HuH-7 (cell line): Measurements from ENCODE around the gene TEDC1.

Experiments used
- DNase-seq: peaks from one replicate; pipeline ENCODE4 v3.0.0; 2011; ENCODE audit warnings: low spot score

The TEDC1 gene

DNA sequence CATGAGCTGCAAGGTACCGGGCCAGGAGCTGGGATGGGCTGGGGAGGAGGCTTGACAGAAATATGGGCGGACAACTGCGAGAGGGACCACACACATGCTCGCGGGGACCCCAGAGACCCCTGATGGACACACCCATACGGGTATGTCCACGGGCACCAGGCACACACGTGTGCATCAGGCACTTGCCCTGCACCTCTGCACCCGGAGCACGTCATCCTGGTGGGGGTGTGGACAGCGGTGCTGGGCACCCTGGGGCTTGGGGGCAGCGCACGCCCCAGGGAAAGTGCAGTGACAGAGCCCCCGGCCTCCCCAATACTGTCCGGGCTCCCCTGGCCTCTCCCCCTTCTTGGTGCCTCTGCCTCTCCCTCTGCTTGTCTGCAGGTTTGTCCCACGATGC, 6.1 kb upstream of the TEDC1 start:
- no peak for DNase-seq

DNA sequence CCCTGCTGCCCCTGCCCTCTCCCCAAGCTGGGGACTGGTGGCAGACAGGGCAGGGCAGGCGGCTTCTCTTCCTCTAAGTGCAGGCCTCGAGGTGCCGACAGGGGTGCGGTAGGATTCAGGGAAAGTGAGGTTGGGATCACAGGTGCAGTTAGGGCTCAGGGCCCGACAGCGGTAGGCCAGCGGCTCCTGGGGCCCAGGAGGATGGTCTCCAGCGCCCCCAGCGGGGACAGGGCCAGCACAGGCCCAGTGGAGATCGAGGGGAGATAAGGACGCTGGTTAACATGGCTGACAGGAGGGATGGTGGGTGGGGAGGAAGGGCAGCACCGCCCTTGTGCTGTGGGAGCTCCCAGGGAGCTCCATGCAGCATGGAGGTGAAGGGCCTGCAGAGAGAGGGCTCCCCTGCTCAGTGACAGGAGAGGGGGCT, 5.3 kb upstream of the TEDC1 start:
- DNase-seq, result peak; percentile 88

DNA sequence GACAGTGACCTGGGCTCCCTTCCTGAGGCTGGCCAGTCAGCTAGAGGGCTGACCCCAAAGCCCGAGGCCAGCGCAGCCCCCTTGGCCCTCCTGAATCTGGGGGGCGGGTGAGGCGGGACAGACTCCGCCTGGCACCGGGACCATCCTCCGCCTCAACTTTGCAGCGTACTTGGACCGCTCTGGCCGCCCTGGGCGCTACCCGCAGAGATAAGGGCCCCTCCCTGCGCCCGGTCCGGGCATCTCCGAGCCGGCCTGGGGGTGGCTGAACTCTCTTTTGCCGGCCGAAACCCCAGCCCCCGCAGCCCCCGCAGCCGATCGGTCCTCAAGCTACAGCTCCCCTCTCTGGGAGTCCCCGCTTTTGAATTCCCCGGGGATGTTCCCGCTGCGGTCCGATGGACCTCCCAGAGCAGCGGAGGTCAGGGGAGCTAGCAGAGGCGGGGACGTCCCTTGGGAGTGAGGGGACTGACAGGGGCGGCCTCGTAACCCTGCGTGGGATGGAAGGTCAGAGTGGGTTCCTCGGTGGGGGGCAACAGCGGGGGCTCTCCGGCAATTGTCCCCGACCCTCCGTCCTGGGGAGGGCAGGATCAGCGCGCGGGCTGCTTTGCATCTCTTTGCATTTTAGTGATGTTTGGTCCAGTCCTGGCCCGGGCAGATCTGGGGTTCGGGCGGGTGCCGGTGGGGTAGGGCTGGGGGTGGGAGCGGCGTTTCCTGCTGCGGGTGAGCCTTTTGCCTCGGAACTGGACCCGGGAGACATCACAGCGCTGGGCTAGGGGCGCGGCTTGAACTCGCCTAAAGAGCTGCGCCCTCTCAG, 4.7 kb upstream of the TEDC1 start, which contains the start of gene CRIP1:
CRIP1 (plus strand) TSS at position 724 of the 811 bp plus-strand sequence. CDS start 374 bp downstream, outside the sequence.
- DNase-seq, result no peak

DNA sequence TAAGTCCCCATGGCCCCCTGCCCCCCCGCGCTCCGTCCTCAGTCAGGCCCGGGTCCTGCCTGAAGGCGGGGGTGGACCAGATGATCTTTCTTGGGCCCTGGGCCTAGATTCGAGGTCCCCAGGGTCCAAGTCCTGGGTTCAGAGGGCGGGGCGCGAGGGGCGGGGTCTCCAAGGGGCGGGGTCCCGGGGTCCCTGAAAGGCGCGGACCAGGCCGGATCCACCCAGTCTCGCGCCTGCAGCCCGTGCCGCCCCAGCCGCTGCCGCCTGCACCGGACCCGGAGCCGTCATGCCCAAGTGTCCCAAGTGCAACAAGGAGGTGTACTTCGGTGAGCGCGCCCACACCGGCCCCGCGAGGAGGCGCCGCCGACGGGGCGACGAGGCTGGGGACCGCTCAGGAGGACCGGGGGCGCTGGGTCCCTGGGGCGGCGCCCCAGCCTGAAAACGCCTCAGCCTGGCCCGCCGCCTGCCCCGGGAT, 4.0 kb upstream of the TEDC1 start:
- no peak for DNase-seq

DNA sequence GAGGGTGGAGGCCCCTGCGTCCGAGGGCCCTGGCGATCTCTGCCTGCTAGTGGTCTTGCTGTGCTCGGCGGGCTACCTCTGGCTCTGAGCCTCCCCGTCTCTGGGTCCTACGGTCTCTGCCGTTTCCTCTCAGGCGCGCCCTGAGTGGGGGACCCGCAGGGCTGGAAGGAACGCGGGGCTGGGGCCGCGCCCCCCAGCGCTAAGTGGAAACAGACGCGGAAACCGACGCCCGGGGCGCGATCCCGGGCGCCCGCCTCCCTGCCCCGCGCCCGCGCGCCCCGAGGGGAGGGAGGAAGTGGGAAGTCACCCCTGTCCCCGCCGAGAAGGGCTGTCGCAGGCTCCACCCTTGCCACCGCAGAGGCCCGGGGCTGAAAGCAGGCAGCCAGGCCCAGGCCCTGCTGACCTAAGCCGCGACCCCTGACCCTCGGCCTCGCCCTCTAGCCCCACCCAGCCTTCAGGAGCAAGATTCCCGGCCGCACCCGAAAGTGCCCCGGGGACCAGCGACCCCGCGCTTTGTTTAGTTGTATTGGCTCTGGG, 3.5 kb upstream of the TEDC1 start:
- DNase-seq, result no peak

DNA sequence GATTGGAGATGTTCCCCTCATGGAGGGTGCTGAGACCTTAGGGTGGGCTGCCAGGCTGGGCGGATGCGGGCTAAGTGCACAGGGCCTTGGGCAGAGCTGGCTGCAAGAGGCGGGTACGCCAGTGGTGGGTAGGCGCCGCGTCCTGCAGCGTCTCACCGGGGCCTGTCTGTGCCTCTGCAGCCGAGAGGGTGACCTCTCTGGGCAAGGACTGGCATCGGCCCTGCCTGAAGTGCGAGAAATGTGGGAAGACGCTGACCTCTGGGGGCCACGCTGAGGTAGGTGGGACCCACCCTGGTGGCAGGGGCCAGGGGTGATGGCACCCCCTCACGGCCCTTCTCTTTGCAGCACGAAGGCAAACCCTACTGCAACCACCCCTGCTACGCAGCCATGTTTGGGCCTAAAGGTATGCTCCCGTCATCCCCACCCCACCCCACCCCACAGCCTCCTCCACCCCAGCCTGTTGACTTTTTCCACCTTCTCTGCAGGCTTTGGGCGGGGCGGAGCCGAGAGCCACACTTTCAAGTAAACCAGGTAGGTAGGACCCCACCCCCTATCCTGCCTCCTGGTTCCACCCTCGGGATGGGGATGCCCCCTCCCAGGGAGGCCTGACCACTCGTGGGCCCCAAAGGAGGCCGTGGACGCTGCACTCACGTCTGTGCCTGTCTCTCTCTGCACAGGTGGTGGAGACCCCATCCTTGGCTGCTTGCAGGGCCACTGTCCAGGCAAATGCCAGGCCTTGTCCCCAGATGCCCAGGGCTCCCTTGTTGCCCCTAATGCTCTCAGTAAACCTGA, 2.9 kb upstream of the TEDC1 start:
- no peak for DNase-seq

DNA sequence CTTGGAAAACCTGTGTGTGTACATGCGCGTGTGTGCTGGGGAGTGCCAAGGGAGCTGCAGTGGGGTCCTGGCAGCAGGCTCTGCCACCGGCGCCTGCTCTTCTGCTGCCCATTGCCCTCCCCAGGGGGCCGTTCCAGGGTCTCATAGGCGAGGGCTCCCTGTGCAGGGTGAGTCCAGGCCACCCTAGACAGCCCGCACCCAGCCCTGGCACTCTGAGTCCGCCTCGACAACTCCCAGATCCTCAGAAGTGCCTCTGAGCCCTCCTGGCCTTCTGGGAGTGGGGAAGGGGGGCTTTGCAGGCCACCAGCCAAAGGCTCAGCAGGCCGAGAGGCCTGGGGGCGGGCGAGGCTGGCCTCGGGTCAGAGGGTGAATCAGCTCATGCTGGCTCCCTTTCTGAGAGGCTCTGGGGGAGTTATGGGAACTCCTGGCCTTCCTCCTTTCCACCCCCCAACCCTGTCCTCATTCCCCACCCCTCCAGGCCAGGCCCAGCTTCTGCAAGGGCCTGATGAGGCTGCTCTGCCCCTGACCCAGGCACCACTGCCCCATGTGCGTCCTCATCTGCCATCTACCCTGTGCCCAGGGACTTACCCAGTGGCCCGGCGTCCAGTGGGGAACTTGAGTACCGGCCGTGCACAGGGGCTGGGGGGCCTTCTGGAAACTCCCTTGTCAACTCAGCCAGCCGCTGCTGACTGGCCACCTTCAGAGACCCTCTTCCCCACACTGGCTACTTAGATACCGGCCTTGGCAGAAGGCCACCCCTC, 2.1 kb upstream of the TEDC1 start:
- no peak for DNase-seq

DNA sequence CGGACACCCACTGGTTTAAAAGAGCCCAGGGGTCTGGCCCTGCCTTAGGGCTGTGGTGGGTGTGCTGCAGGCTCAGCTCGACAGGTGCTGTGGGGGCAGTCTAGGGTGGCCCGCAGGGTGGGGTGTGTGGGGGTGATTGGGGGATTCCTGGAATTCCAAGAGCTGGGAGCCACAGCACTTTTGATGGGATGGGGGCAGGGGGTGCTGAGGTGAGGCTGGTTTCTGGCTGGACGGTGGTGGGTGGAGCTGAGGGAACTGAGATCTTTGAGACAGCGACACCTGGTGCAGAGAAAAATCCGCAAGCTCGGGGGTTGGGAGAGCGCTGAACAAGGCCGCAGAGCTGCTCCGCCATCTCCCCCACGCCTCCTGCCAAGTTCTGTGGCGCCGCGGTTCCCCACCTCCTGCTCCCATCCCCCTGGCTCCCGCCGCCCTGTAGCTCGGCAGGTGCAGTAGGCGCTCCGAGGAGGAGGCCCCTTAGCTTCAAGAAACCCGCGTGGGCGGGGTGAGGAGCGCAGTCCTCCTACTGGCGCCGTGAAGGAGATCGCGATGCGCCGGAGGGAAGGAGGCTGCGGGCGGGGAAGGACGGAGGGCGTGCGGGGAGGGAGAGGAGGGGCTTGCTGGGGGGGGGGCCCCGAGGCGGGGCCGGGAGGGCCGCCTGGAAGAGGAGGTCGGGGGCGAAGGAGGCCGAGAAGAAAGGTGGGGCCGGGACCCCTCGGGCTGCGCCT, 1.3 kb upstream of the TEDC1 start:
- DNase-seq, result peak; percentile 79

DNA sequence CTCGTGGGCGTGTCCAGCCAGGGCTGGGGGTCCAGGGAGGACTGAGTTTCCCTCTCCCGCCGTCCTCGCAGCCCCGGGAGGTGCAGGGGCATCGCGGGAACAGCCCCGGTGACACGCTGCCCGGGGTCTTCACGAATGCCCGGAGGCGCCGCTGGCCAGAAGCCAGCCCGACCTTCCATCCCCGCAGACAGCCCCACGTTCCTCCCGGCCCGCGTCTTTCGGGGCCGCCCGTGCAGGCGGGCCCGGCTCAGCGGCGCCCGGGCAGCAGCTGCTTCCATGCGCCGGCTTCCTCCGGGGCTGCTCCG, 827 bp upstream of the TEDC1 start:
- DNase-seq, result no peak

DNA sequence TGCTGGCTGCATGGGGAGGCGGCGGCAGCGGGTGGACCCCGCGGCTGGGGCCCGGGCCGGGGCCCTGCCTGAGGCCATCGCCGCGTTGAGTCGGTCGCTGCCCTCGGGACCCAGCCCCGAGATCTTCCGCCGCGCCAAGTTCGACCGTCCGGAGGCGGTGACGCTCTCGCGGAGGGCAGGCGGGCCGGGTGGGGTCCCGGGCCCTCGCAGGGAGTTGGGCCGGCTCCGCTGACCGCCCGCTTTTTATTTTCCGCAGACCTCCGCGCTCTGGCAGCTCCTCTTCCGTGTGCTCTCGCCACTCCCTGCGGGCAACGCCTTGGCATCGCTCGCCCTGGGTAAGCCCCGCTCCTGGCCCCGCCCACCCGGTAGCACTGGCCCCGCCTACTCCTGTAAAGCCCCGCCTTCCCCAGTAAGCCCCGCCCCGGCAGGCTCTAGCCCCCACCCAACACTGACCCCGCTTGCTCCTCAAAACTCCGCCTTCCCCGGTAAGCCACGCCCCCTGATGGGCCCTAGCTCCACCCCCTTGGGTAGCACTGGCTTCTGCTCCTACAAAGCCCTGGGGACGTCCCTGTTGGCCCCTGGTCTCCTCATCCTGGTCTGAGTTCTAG, 424 bp downstream of the TEDC1 start:
- DNase-seq, result peak; percentile 82

DNA sequence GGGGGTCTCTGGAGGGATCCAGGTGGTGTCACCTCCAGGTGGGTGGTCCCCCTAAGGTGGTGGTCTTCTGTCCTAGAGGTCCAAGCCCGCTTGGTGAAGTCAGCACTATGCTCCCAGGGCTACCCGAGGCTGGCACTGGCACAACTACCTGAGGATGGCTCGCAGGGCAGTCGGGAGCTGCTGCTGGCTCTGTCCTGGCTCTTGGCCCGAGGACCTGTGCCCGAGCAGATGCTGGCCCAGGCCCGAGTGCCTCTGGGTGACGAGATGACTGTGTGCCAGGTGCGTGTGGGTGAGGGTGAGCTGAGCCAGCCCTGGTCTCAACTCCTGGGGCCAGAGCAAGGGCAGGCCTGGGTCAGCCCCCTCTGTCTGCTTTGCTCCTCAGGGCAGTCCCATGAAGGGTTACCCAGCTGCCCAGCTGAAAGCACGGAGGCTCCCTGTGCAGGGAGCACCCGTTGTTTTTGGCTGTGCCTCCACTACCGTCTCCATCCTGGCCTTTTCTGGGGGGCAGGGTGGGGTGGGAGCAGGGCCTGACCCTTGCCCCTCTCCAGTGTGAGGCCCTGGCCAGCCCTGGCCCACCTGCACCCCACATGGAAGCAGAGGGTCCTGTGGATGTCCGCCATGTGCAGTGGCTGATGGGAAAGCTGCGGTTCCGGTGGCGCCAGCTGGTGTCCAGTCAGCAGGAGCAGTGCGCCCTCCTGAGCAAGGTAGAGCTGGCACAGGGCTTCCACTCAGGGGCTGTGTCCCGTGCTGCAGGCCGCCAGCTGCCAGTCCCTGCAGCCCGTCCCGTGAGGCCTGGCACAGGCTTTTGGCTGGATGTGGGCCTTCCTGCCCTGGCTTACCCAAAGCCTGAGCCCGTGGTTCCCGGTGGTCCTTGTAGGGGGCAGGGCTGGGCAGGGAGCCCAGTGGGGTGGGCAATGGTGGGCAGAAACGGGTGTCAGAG, 1.3 kb downstream of the TEDC1 start:
- no peak for DNase-seq

DNA sequence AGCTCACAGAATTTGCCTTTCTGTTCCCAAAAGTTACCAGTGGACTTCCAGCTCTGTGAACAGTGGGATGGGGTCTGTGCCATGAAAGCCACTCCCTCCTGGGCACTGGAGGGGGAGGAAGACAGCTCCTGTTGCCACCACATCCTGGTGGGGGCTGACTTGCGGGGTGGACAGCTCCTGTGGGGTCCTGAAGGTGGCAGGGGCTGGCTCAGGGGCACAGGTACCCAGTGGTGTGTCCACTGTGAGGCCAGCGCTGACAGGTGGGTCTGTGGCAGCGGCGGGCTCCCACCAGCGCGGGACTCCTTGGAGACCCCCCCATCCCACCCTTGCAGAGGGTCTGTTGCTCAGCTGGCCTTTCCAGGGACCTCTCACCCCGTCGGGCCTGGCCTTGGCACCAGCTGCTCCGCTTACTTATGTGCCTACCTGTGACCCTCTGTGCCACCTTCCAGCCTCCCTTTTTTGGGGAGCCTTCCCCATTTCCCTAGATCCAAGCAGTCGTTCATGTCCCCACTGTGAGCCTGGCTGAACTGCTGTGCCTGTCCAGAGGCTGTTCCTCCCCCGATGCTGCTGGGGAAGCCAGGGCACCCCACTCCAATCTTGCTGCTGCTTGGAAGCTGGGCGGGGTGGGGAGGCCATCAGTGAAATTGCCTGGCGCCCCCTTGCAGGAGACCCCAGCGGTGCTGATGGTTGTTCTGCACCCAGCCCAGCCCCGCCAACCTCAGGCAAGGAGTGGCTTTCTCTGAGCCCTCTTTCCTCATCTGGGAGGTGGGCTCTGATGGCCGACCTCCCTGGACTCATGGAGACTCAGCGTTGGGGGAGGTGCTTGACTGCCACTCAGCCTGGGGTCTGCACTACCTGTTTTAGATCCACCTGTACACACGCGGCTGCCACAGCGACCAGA, 2.2 kb downstream of the TEDC1 start:
- DNase-seq, result no peak

DNA sequence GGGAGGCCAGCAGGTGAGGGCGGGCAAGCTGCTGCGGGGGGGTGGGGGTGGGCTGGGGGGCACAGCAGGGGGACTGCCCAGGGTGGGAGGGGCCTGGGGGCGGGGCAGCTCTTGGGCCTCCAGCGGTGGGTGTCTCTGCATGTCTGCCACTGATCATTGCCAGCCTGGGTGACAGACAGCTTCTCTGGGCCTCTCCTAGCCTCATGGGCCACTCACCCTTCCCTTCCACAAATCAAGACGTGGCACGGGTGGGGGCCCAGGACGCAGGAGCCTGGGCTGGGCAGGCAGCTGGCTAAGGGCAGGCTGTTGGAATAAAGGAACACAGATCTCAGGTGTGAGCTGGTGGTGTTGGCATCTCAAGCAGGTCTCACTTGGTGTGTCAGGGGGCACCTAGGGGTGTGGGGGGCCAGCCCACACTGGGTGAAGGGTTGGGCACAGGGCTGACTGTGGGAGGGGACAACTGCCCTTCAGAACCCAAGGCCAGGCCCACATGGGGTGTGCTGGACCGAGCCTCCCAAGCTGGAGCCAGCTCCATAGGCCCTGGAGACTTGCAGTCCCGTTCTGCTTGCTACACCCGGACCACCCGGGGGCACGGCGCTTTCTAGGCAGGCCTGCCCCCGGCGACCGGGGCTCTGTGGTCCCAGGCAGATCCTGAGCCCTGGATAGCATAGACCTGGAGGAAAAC, 3.0 kb downstream of the TEDC1 start:
- DNase-seq, result no peak

DNA sequence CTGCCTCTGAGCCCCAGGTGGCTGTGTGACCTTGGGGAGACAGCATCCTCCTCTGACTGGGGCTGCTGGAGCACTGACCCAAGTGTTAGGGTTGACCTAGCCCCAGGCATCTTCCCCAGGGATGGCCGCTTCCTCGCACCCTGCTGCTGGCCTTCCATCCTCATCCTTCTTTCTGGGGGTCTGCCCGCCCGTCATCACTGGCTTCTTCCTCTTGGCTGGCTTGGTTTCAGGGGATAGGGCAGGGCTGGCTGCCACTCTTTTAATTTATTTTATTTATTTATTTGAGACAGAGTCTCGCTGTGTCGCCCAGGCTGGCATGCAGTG, 3.5 kb downstream of the TEDC1 start:
- no peak for DNase-seq

DNA sequence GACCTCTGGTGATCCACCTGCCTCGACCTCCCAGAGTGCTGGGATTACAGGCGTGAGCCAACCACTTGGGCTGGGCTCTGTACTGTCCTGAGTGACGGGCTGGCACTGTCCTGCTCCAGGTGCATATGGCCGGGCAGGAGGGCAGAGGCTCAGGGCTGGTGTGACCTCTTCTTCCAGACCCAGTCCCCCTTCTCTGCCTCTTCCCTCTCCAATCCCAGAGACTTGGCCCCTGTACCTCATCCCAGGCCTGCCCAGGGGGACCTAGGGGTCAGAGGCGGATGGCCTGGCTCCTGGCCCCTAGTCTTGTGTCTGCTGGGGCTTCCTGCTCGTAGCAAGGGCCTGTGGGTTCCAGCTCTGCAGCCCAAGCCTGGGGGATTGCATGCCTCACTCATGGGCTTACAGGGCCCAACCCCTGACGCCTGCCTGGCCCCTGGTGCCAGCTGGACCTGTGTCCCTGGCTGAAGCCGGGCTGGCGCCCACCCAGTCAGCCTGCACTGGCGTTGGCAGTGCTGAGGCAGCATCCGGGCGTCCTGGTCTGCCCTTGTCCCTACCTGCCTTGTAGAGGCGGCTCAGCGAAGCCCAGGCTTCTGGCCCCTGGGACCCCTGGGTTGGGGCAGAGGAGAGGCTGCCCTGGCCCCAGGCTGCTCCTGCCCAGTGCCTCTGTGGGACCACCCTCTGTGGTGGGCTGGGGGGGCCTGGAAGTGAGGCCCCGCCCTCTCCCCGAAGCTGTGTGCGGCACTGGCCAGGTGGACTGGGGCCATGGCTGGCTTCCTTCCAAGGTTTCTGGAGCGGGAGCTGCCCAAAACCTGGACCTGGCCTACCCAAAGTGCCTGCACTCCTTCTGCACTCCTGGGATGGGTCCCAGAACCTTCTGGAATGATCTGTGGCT, 4.3 kb downstream of the TEDC1 start:
- DNase-seq, result no peak

DNA sequence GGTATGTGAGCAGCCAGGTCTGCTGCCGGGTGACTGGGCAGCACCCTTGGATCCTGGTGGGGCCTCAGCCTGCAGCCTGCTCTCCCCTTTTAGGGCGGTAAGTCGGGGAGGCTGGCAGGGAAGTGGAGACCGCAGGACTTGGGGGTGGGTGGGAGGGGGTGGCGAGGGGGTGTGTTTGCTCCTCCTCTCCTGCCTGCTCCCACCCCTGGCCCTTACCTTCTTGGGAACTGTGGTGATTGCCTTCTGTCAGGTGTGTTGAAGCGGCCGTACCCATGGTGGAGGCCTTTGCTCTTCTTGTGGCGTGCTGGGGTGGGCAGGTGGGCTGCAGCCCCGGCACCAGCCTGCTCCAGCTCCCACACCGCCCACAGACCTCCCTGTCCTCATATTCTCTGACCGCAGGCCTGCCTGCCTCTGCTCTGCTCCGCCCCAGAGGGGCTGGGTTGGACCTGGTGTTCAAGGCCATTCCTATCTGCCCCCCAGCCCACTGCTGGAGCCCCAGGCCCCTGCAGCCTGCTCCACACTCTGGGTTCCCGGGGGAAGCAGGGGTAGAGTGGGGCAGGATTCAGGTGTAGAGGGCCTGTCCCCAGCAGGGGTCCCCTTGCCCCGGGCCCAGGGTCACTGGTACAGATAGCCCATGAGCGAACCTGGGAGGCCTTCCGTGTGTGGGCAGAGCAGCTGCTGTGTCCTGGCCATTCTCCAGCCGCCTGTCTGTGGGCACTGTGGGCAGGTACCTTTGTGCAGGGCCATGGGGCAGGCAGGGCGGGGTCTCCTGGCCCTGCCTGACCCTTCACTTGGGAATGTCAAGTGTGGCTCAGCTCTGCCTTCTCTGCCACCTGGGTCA, 5.2 kb downstream of the TEDC1 start:
- no peak for DNase-seq
